Upper lobe of right lung (tissue), 1 donor: Measurements from ENCODE around the gene PPM1B. TPM values are rescaled to one million over a fixed set of nuclear protein-coding genes. Genes with fewer than 3 reads are reported as not detected.

ENCODE experiments used
- ATAC-seq: fragments of 200-7000 bp; cut with Tn5 transposase; one replicate; pipeline ENCODE4 v1.9.1; 2020; ENCODE audit warnings: mild to moderate bottlenecking, moderate library complexity
- DNase-seq: peaks from one replicate; pipeline ENCODE4 v3.0.0-alpha.2; 2020
- H3K27ac ChIP-seq: fragments of 200-600 bp; one replicate; pipeline ENCODE4 v1.8.0; 2022
- H3K27me3 ChIP-seq: fragments of 200-600 bp; one replicate; pipeline ENCODE4 v1.8.0; 2022; ENCODE audit warnings: mild to moderate bottlenecking
- H3K36me3 ChIP-seq: fragments of 200-600 bp; one replicate; pipeline ENCODE4 v1.8.0; 2022
- H3K4me1 ChIP-seq: fragments of 200-600 bp; one replicate; pipeline ENCODE4 v1.8.0; 2022
- H3K4me3 ChIP-seq: fragments of 200-600 bp; one replicate; pipeline ENCODE4 v1.8.0; 2022; ENCODE audit warnings: mild to moderate bottlenecking
- H3K9me3 ChIP-seq: fragments of 200-600 bp; one replicate; pipeline ENCODE4 v1.8.0; 2022
- intact Hi-C: fragments of 100-400 bp; cut with DNase I; formaldehyde crosslinking; loops from one replicate; pipeline ENCODE4 v1.11.0; 2022
- total RNA-seq: library from RNA; stranded (reverse); fragmentation: NEBNext Ultra II Directional; extraction: Animal tissue kit (Norgen Biotek cat#: 25700); gene quantifications from one replicate; pipeline ENCODE4 v1.2.1, GENCODE V29; 2021
- TF ChIP-seq, protein P1 (sequence below): fragments of 200-600 bp; IDR thresholded peaks from one replicate; pipeline ENCODE4 v1.8.0; 2022; ENCODE audit warnings: antibody characterized with exemption
- donor health status: DM: no; HTN: yes; CAD: no; lungs with severe emphysema.

Gene PPM1B
- total RNA-seq, 1 donor from 2014 or later = 45.8 TPM

DNA sequence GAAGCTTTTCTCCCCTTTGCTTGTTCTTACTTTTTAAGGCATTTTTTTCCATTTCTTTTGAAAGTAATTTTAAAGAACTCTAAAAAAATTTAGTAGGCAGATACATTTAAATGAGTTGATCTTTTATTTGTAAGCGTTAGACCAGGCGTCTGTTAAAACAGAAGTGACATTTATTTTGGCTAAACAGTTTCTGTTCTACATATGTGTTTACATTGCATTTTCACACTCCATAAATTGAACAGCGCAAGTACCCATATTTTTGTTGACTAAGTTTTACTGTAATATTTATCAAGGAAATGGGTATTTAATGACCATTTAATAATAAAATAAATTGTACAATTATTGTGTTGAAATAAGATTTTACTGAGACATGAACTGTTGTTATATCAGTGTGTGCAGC lies 21.9 kb downstream of the PPM1B start:
- no peak for DNase-seq
- no peaks in the 10 kb centered on the region for H3K27me3 ChIP-seq

DNA sequence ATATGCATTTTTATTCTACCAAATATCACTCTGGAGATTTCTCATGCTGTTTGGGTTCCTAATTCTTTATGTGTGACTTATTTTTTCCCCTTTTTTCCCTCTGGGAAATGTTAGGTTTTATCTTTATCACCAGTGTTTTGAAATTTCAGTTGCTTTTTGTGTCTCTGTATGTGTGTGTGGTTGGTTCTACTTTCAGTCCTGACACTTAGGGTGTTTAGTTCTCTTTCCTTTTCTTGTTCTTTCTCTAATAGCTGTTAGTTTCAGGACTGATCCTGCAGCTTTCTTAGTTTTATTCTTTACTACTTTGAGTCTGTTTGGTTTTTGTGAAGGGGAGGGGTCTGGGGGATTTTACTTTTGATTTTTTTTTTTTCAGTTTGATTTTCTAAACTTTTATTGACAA lies 23.1 kb downstream of the PPM1B start:
- ATAC-seq (no peak), DNase-seq (no peak)
- TF ChIP-seq, protein P1, sequence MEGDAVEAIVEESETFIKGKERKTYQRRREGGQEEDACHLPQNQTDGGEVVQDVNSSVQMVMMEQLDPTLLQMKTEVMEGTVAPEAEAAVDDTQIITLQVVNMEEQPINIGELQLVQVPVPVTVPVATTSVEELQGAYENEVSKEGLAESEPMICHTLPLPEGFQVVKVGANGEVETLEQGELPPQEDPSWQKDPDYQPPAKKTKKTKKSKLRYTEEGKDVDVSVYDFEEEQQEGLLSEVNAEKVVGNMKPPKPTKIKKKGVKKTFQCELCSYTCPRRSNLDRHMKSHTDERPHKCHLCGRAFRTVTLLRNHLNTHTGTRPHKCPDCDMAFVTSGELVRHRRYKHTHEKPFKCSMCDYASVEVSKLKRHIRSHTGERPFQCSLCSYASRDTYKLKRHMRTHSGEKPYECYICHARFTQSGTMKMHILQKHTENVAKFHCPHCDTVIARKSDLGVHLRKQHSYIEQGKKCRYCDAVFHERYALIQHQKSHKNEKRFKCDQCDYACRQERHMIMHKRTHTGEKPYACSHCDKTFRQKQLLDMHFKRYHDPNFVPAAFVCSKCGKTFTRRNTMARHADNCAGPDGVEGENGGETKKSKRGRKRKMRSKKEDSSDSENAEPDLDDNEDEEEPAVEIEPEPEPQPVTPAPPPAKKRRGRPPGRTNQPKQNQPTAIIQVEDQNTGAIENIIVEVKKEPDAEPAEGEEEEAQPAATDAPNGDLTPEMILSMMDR = no peak
- no peaks in the 10 kb centered on the region for H3K9me3 ChIP-seq
- no peak overlapping the region for H3K4me3 ChIP-seq
- no peak overlapping the region for H3K27ac ChIP-seq
- intact Hi-C loops = no loop called here
- no peaks in the 10 kb centered on the region for H3K27me3 ChIP-seq
- peaks cover 4% of the 10 kb centered on the region for H3K36me3 ChIP-seq
- peaks cover 18% of the 10 kb centered on the region for H3K4me1 ChIP-seq

More for the DNA sequence above, 21.9 kb downstream of the PPM1B start:
- H3K4me3 ChIP-seq = no peak overlapping the region
- peaks cover 4% of the 10 kb centered on the region for H3K36me3 ChIP-seq
- intact Hi-C loops = no loop called here
- H3K9me3 ChIP-seq = no peaks in the 10 kb centered on the region
- H3K4me1 ChIP-seq = peaks cover 26% of the 10 kb centered on the region
- no peak for ATAC-seq
- H3K27ac ChIP-seq = no peak overlapping the region
- TF ChIP-seq, protein P1 = no peak

DNA sequence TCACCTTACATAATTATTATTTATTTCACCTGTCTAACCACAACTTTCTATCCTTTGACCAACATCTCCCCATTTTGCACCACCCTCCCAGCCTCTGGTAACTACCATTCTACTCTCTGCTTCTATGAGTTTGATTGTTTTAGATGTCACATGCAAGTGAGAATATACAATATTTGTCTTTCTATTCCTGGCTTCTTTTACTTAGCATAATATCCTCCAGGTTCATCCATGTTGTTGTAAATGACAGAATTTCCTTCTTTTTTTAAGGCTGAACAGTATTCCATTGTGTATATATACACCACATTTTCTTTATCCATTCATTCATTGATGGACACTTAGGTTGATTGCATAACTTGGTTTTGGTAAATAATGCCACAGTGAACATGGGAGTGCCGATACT lies 24.0 kb downstream of the PPM1B start:
- H3K4me1 ChIP-seq = peaks cover 9% of the 10 kb centered on the region
- ATAC-seq = no peak

DNA sequence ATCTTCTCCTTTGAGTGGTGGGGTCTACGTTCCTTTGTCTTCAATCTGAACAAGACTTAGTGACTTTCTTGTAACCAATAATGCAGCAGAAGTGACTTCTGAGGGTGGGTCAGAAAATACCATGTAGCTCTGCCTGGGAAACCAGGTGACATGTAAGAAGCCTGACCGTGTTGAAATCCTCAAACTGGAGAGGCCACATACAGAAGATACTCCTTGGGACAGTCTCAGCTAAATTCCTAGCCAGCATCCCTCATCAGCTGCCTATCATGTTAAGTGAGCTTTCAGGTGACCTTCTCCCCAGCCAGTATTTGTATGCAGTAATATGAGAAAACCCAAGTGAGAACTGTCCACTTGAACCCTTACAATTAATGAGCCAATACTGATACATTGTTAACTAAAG lies 27.0 kb downstream of the PPM1B start:
- no peaks in the 10 kb centered on the region for H3K27me3 ChIP-seq
- H3K27ac ChIP-seq = no peak overlapping the region
- ATAC-seq (no peak), DNase-seq (no peak)
- peaks cover 4% of the 10 kb centered on the region for H3K36me3 ChIP-seq
- H3K9me3 ChIP-seq = no peaks in the 10 kb centered on the region
- peaks cover 9% of the 10 kb centered on the region for H3K4me1 ChIP-seq
- TF ChIP-seq, protein P1 = no peak
- H3K4me3 ChIP-seq = no peak overlapping the region
- intact Hi-C loops = no loop called here

More for the DNA sequence above, 24.0 kb downstream of the PPM1B start:
- Histone ChIP-seq H3K27me3 (no peaks in the 10 kb centered on the region), H3K36me3 (peaks cover 4% of the 10 kb centered on the region), H3K4me3 (no peak overlapping the region), H3K9me3 (no peaks in the 10 kb centered on the region), H3K27ac (no peak overlapping the region)
- intact Hi-C loops = no loop called here
- TF ChIP-seq, protein P1 = no peak
- no peak for DNase-seq

DNA sequence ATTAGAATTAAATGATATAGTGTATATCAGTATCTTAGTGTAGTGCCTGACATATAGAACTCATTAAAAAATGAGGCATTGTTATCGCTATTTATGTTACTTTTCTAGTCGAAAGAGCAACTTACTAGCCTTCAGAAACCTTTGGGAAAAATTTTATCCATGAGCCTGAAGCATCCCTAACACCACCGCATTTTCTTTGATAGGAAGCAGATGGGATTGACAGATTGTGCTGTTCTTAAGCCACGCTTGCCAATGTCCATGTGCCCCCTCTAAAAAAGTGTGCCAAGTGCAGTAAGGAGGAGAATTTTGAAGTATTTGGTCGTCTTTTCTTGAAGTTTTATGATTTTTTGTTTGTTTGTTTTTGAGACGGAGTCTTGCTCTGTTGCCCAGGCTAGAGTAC lies 29.1 kb downstream of the PPM1B start:
- TF ChIP-seq, protein P1 = no peak
- ATAC-seq (no peak), DNase-seq (no peak)
- H3K27me3 ChIP-seq = no peaks in the 10 kb centered on the region
- no peaks in the 10 kb centered on the region for H3K9me3 ChIP-seq
- no peak overlapping the region for H3K27ac ChIP-seq
- H3K36me3 ChIP-seq = peaks cover 18% of the 10 kb centered on the region
- H3K4me1 ChIP-seq = no peaks in the 10 kb centered on the region
- intact Hi-C loops = no loop called here
- H3K4me3 ChIP-seq = no peak overlapping the region

DNA sequence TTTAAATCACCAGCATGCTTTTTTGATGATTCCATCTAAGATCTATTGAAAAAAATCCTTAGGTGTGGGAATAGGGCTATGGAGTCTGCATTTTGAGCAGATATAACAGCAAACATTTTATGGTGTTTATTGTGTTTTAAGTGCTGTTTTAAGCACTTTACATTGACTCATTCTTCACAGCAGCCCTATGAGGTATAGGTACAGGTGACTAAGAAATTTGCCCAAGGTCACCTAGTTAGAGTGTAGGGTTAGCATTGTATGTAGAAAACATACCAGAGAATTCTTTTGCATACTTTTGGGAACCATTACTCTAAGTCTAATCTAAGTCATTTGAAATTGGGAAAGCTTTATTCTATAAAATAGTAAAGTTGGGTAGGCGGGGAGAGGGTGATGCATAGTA lies 31.3 kb downstream of the PPM1B start:
- H3K27me3 ChIP-seq = no peaks in the 10 kb centered on the region
- peaks cover 14% of the 10 kb centered on the region for H3K36me3 ChIP-seq
- no peaks in the 10 kb centered on the region for H3K4me1 ChIP-seq
- H3K27ac ChIP-seq = no peak overlapping the region
- TF ChIP-seq, protein P1 = no peak
- no peak for DNase-seq
- intact Hi-C loops = no loop called here
- H3K4me3 ChIP-seq = no peak overlapping the region
- H3K9me3 ChIP-seq = no peaks in the 10 kb centered on the region
- ATAC-seq = no peak
